ENCODE data around the gene UTP11. TPM values are rescaled to one million over a fixed set of nuclear protein-coding genes. Genes with fewer than 3 reads are reported as not detected.

Gene UTP11
- total and polyA plus RNA-seq, 2 of the 8 experiments (the other 6 are each of a cell fraction or from before 2014, with no cell fraction given), result 19.5 to 60.5 TPM

GRCh38 chr1:38029081-38029681, 16.6 kb downstream of the UTP11 start:
- Histone ChIP-seq H3K18ac (ENCODE audit: extremely low read depth, low read length) (peak overlapping the region; percentile 95), H4K5ac (ENCODE audit: insufficient read length, low read depth, low read length) (peak overlapping the region; percentile 6), H2BK5ac (ENCODE audit: low read depth, low read length) (peak overlapping the region; percentile 81; the same call in 1 of the 2 replicates), H3K79me1 (ENCODE audit: low read depth, low read length) (no peaks in the 10 kb centered on the region), H3K4me1 (replicated peaks in 1 of 4; ENCODE audit: control insufficient read depth in 3 of 4, insufficient read depth in 4 of 4, low read length in 3 of 4) (peaks cover 12 to 36% (median 25%) of the 10 kb centered on the region in 4 experiments), H3K14ac (ENCODE audit: insufficient read length) (no peak overlapping the region), H3K27ac (ENCODE audit: low read depth, low read length) (no peak overlapping the region), H3K23me2 (ENCODE audit: low read depth, low read length) (no peaks in the 10 kb centered on the region), H3K56ac (replicated peaks; ENCODE audit: insufficient read length, low read depth, low read length) (no peak overlapping the region), H4K91ac (replicated peaks; ENCODE audit: insufficient read length, low read length) (peak overlapping the region; percentile 47), H4K20me1 (replicated peaks in 1 of 2; ENCODE audit: control insufficient read depth in 1 of 2, insufficient read depth in 2 of 2, low read length in 2 of 2) (peaks cover 0 to 2% of the 10 kb centered on the region in 2 experiments), H3K36me3 (ENCODE audit: control insufficient read depth in 2 of 4, insufficient read depth in 4 of 4, low read length in 3 of 4) (peaks cover 9 to 14% (median 11%) of the 10 kb centered on the region in 4 experiments), H2AK5ac (ENCODE audit: low read depth, low read length) (peak overlapping the region; percentile 88; the same call in 1 of the 2 replicates), H3K9me3 (ENCODE audit: insufficient read depth in 2 of 2, low read depth in 1 of 2, low read length in 1 of 2) (no peaks in the 10 kb centered on the region), H2BK120ac (replicated peaks; ENCODE audit: low read depth, low read length) (no peak overlapping the region), H3K4me3 (ENCODE audit: extremely low read depth in 1 of 4, insufficient read depth in 2 of 4, low read depth in 3 of 4, low read length in 4 of 4) (peak overlapping the region in 2 of 4 experiments; percentile 15 to 26; a peak in 3 of 8 replicates), H2AFZ (ENCODE audit: low read length) (no peak overlapping the region), H3K23ac (ENCODE audit: insufficient read length) (no peak overlapping the region), H3K79me2 (ENCODE audit: control insufficient read depth in 1 of 2, insufficient read depth in 2 of 2, low read length in 2 of 2) (no peaks in the 10 kb centered on the region), H3K9ac (replicated peaks in 1 of 4; ENCODE audit: extremely low read depth in 1 of 4, low read depth in 3 of 4, low read length in 3 of 4) (peak overlapping the region in 1 of 4 experiments; percentile 4; a peak in 1 of 7 replicates), H4K8ac (ENCODE audit: extremely low read depth, insufficient read depth, low read length) (0 out of 2 replicates have a peak overlapping the region, but pooled peaks have one; percentile 7), H3K4ac (replicated peaks; ENCODE audit: insufficient read length, low read depth, low read length) (peak overlapping the region; percentile 19), H2BK12ac (ENCODE audit: low read depth, low read length) (peak overlapping the region; percentile 10; the same call in 1 of the 2 replicates), H3K4me2 (ENCODE audit: insufficient read depth in 1 of 2, low read depth in 2 of 2, low read length in 2 of 2) (peak overlapping the region; percentile 36 to 57), H3K27me3 (replicated peaks in 1 of 4; ENCODE audit: control insufficient read depth in 3 of 4, extremely low read depth in 1 of 4, insufficient read depth in 3 of 4, low read length in 3 of 4) (no peaks in the 10 kb centered on the region), H2BK20ac (ENCODE audit: low read length) (0 out of 2 replicates have a peak overlapping the region, but pooled peaks have one; percentile 6), H2BK15ac (ENCODE audit: low read length) (peak overlapping the region; percentile 53; the same call in 1 of the 2 replicates)
- WGBS, 2 experiments (ENCODE audit: extremely low coverage in 1 of 2, insufficient coverage in 1 of 2, insufficient read length in 1 of 2, insufficient replicate concordance in 2 of 2, low coverage in 1 of 2, low lambda C conversion rate in 2 of 2, missing lambda C conversion rate in 1 of 2), result 26% methylated on average over 23 of the region's 23 CpGs; no CpG with 5 or more reads in 1 of the 2 experiments
- DNase-seq (ENCODE audit: low read depth in 1 of 2, low spot score in 2 of 2) (peak in 1 of 2 experiments; percentile 77), FAIRE-seq (no peak)
- ChIA-PET CTCF (ENCODE audit: partially characterized antibody) (interaction anchor here (0.7 to 7.2 kb wide), 23 partner anchors 9 to 805 kb away, joined by 3 to 88 read pairs (median 4); no protein-coding TSS in a partner anchor), POLR2A (ENCODE audit: partially characterized antibody) (interaction anchor here (0.6 to 6.3 kb wide), 14 partner anchors 12 to 952 kb away, joined by 3 to 59 read pairs (median 3); partner anchors contain the start of gene POU3F1)
- TF ChIP-seq RNF2 (IDR thresholded peaks at IDR 0.05; ENCODE audit: borderline replicate concordance, low read depth, low read length, missing control alignments, poor library complexity, severe bottlenecking) (no peak), YY1 (IDR thresholded peaks at IDR 0.05; ENCODE audit: low read depth, low read length) (0 out of 2 replicates have a peak, but pooled peaks have one; percentile 5), RBBP5 (IDR thresholded peaks at IDR 0.05; ENCODE audit: borderline replicate concordance, low read depth, low read length) (no peak), E2F6 (IDR thresholded peaks at IDR 0.05) (0 out of 2 replicates have a peak, but pooled peaks have one; percentile 36), TBP (IDR thresholded peaks at IDR 0.05; ENCODE audit: low read depth, low read length) (0 out of 2 replicates have a peak, but pooled peaks have one; percentile 36), CHD1 (IDR thresholded peaks at IDR 0.05; ENCODE audit: low read depth, low read length) (no peak), CTCF (IDR thresholded peaks at IDR 0.05; ENCODE audit: control extremely low read depth in 1 of 3, insufficient read depth in 1 of 3, low read depth in 1 of 3, low read length in 3 of 3) (peak; percentile 34 to 43 (median 41); a peak in 3 of 4 replicates)
